ENCODE results near the gene CTTN.

GRCh38 chr11:70409437-70409836 is 11.1 kb downstream of the CTTN start:
- no peak for TF ChIP-seq EZH2phosphoT487 (IDR thresholded peaks at IDR 0.05; ENCODE audit: insufficient read depth, low read depth)
- no peak for TF ChIP-seq EZH2 (IDR thresholded peaks at IDR 0.05; ENCODE audit: insufficient read depth, poor library complexity, severe bottlenecking)
